A673 (cell line): ENCODE results near the gene HLA-DRA. TPM values are rescaled to one million over a fixed set of nuclear protein-coding genes. Genes with fewer than 3 reads are reported as not detected.

Experiments used
- BruUV-seq: library from RNA; stranded (reverse); fragments of 400-500 nt; replicated peaks from 2 replicates; lab custom pipeline; 2021; lab: Mats Ljungman, UMichigan
- CTCF ChIA-PET: fragments of 300-600 bp; sonication (Branson Sonifier 250); formaldehyde crosslinking; loops from one replicate; lab custom pipeline; 2022; ENCODE audit warnings: antibody characterized with exemption; lab: Charles Lee
- POLR2A ChIA-PET: fragments of 300-600 bp; sonication (Branson Sonifier 250); formaldehyde crosslinking; loops from one replicate; lab custom pipeline; 2022; ENCODE audit warnings: antibody characterized with exemption; ENCODE audit not compliant: low non-redundant PET; lab: Charles Lee
- DNase-seq: peaks from one replicate; pipeline ENCODE4 v3.0.0-alpha.2; 2015; ENCODE audit warnings: low spot score
- H3K27ac ChIP-seq: fragments of 200-600 bp; sonication (generic); 2 replicates; pipeline ENCODE4 v1.5.1; 2016; ENCODE audit warnings: mixed run types, low read depth, mild to moderate bottlenecking, mixed read lengths, antibody characterized with exemption, low read length; ENCODE audit not compliant: poor library complexity, severe bottlenecking
- H3K27me3 ChIP-seq: fragments of 200-600 bp; sonication (generic); replicated peaks from 2 replicates; pipeline ENCODE4 v1.6.1; 2017; ENCODE audit warnings: mixed run types, low read depth, mild to moderate bottlenecking, mixed read lengths, antibody characterized with exemption, low read length; ENCODE audit not compliant: insufficient read depth, poor library complexity
- H3K36me3 ChIP-seq: fragments of 200-600 bp; sonication (generic); 2 replicates; pipeline ENCODE4 v1.6.1; 2016; ENCODE audit warnings: mixed run types, mild to moderate bottlenecking, mixed read lengths, antibody characterized with exemption, low read length; ENCODE audit not compliant: insufficient read depth, poor library complexity, severe bottlenecking
- H3K4me1 ChIP-seq: fragments of 200-600 bp; sonication (generic); 2 replicates; pipeline ENCODE4 v1.6.1; 2017; ENCODE audit warnings: mixed run types, mild to moderate bottlenecking, mixed read lengths, antibody characterized with exemption, low read length; ENCODE audit not compliant: insufficient read depth, poor library complexity, severe bottlenecking
- H3K4me3 ChIP-seq: fragments of 200-600 bp; sonication (generic); 2 replicates; pipeline ENCODE4 v1.5.1; 2016; ENCODE audit warnings: low read depth, mixed run types, mild to moderate bottlenecking, mixed read lengths, low read length; ENCODE audit not compliant: poor library complexity, severe bottlenecking
- H3K9me3 ChIP-seq: fragments of 200-600 bp; sonication (generic); 2 replicates; pipeline ENCODE4 v1.6.1; 2016; ENCODE audit warnings: mixed run types, low read depth, mild to moderate bottlenecking, mixed read lengths, antibody characterized with exemption, low read length; ENCODE audit not compliant: poor library complexity, severe bottlenecking
- CTCF ChIP-seq: fragments of 300-800, 200-600 bp; sonication (generic); conservative IDR thresholded peaks from 2 replicates; pipeline ENCODE4 v1.5.1; 2017; ENCODE audit warnings: low read depth, mild to moderate bottlenecking, antibody characterized with exemption, low read length, moderate library complexity, mixed read lengths
- EZH2 ChIP-seq: fragments of 200-600 bp; sonication (generic); IDR thresholded peaks from 2 replicates; pipeline ENCODE4 v1.6.1; 2017; ENCODE audit warnings: borderline replicate concordance, low read depth, mild to moderate bottlenecking, mixed read lengths, antibody characterized with exemption, low read length; ENCODE audit not compliant: poor library complexity, severe bottlenecking
- intact Hi-C: fragments of 100-400 bp; cut with micrococcal nuclease; formaldehyde crosslinking; loops from one replicate; pipeline ENCODE4 v1.10.0; 2022; ENCODE audit not compliant: unreplicated experiment
- total RNA-seq: library from RNA; stranded (reverse); gene quantifications from 2 replicates; pipeline ENCODE4 v1.2.3, GENCODE V29; 2021

The HLA-DRA gene
- total RNA-seq, 1 experiment from 2014 or later: not detected

GRCh38 chr6:32406857-32407256 lies 32.8 kb upstream of the HLA-DRA start, which contains the start of gene BTNL2:
TSS of gene BTNL2 (minus strand) at chr6:32407181. CDS start at chr6:32407123, 58 bp downstream.
- CTCF ChIA-PET: interaction anchor here (0.6 kb wide), 1 partner anchor 1224 kb away, joined by 3 read pairs; no protein-coding TSS in a partner anchor
- no peak within 1 kb of the TSS for H3K27ac ChIP-seq
- no peaks in the 10 kb centered on the region for H3K36me3 ChIP-seq
- no peaks in the 10 kb centered on the region for H3K4me1 ChIP-seq
- POLR2A ChIA-PET: no interaction called here
- no TSS peak for BruUV-seq
- no peak for DNase-seq
- H3K9me3 ChIP-seq: no peaks in the 10 kb centered on the region
- no peak within 1 kb of the TSS for H3K4me3 ChIP-seq
- H3K27me3 ChIP-seq: peaks cover 63% of the 10 kb centered on the region
- no peak for TF ChIP-seq EZH2
- no peak for TF ChIP-seq CTCF
- intact Hi-C loops: no loop called here

- H3K4me3 ChIP-seq: no peak overlapping the region
- BruUV-seq: no TSS peak
- ChIA-PET POLR2A (no interaction called here), CTCF (no interaction called here)
- H3K36me3 ChIP-seq: no peaks in the 10 kb centered on the region
- intact Hi-C loops: loop anchor here (5.0 to 10.0 kb wide), 2 partner anchors 164 to 454 kb away; no protein-coding TSS in a partner anchor
- H3K9me3 ChIP-seq: no peaks in the 10 kb centered on the region
- peaks cover 47% of the 10 kb centered on the region for H3K27me3 ChIP-seq
- no peak for TF ChIP-seq EZH2
- TF ChIP-seq CTCF: no peak
- no peaks in the 10 kb centered on the region for H3K4me1 ChIP-seq
- no peak for DNase-seq
- no peak overlapping the region for H3K27ac ChIP-seq
These were observed 28.8 kb upstream of the HLA-DRA start for GRCh38 chr6:32410906-32411305.

- H3K27me3 ChIP-seq: peaks cover 47% of the 10 kb centered on the region
- ChIA-PET CTCF (no interaction called here), POLR2A (no interaction called here)
- H3K27ac ChIP-seq: no peak overlapping the region
- H3K36me3 ChIP-seq: no peaks in the 10 kb centered on the region
- H3K9me3 ChIP-seq: no peaks in the 10 kb centered on the region
- no peak for DNase-seq
- no TSS peak for BruUV-seq
- TF ChIP-seq EZH2 (no peak), CTCF (no peak)
- intact Hi-C loops: loop anchor here (2.0 to 10.0 kb wide), 3 partner anchors 164 to 453 kb away; no protein-coding TSS in a partner anchor
- no peaks in the 10 kb centered on the region for H3K4me1 ChIP-seq
- no peak overlapping the region for H3K4me3 ChIP-seq
These were observed 27.9 kb upstream of the HLA-DRA start for GRCh38 chr6:32411566-32412327.
